Body of pancreas (tissue), 4 donors: ENCODE measurements around the gene MINDY3. TPM values are rescaled to one million over a fixed set of nuclear protein-coding genes. Genes with fewer than 3 reads are reported as not detected.
"Not testable (repeated sequence)": the region's sequence is repeated elsewhere in the genome, so short reads cannot be mapped to it uniquely, and the experiment has no call there.

Experiments used
- ATAC-seq: fragments of 150-250 bp; one replicate; pipeline ENCODE4 v1.9.1; 2016
- DNase-seq, 4 donors: peaks; one replicate each; pipeline ENCODE4 v3.0.0-alpha.2; 2019
- H3K27ac ChIP-seq, 4 donors: fragments of 200-600 bp; sonication (generic); 1 replicate in 3 of 4; 2 replicates in 1 of 4; pipeline versions ENCODE4 v1.5.1 to v1.6.1; 2016 to 2019; ENCODE audit warnings: mild to moderate bottlenecking in 1 of 4, mixed read lengths in 1 of 4, moderate library complexity in 1 of 4
- H3K27me3 ChIP-seq, 2 donors: fragments of 200-600 bp; sonication (generic); one replicate each; pipeline ENCODE4 v1.6.0; 2016; ENCODE audit warnings: mild to moderate bottlenecking in 1 of 2
- H3K36me3 ChIP-seq, 2 donors: fragments of 200-600 bp; sonication (generic); replicated peaks in 1 of 2; 2 replicates each; pipeline ENCODE4 v1.5.1; 2016; ENCODE audit warnings: low read depth in 2 of 2; ENCODE audit not compliant: insufficient read depth in 1 of 2
- H3K4me1 ChIP-seq: fragments of 200-600 bp; sonication (generic); one replicate; pipeline ENCODE4 v1.6.0; 2016
- H3K4me3 ChIP-seq, 2 donors: fragments of 200-600 bp; sonication (generic); 1 replicate in 1 of 2; 2 replicates in 1 of 2; pipeline ENCODE4 v1.5.1; 2016 to 2019
- H3K9me3 ChIP-seq, 3 donors: fragments of 200-600 bp; sonication (generic); 1 replicate in 2 of 3; 2 replicates in 1 of 3; pipeline ENCODE4 v1.5.1; 2016
- POLR2A ChIP-seq, 3 donors: fragments of 450-650 bp; IDR thresholded peaks; one replicate each; pipeline ENCODE4 v1.6.1; 2016; ENCODE audit warnings: antibody characterized with exemption in 3 of 3, mild to moderate bottlenecking in 2 of 3
- WGBS, 2 donors: methylation state at CpG; one replicate each; pipeline ENCODE4 v1.1.5; 2017; 5-methylcytosine and 5-hydroxymethylcytosine counted together
- intact Hi-C: fragments of 100-400 bp; cut with DNase I; formaldehyde crosslinking; loops from one replicate; pipeline ENCODE4 v1.15.1; 2023
- total RNA-seq, 2 donors: library from RNA; depleted of rRNA; stranded (reverse); fragments of >200 nt; gene quantifications; one replicate each; pipeline ENCODE4 v1.1.0, GENCODE V29; 2016
- TF ChIP-seq, protein P1 (sequence below), 7 experiments: fragments of 450-650 bp in 4 of 7; fragments of 200-600 bp in 3 of 7; sonication (generic) in 3 of 7; IDR thresholded peaks; one replicate each; pipeline ENCODE4 v1.5.1; 2016 to 2019; ENCODE audit warnings: antibody characterized with exemption in 7 of 7

Gene MINDY3
- total RNA-seq, 2 donors from 2014 or later, result 15.6 to 22.1 TPM

DNA sequence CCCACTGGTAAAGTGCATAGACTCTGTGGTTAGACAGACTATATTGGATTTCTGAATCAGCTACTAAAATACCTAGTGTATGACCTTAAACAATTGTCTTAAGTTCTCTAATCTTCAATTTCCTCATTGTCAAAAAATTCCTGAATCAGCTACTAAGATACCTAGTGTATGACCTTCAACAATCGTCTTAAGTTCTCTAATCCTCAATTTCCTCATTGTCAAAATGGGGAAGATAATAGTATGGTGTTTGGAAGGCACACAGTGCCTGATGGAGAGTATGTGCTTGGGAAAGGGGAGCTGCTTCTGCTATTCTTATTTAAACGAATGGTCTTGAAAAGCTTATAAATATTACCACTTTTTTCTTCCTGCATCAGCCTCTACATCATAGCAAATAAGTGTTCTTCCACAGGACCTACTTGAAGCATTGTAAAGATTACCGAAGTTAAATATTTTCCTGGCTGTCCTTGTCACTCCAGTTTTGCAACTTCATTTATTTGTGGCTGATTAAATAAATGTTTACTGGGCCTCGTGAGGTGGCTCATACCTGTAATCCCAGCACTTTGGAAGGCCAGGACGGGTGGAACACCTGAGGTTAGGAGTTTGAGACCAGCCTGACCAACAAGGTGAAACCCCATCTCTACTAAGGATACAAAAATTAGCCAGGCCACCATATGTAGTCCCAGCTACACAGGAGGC lies 76.2 kb downstream of the MINDY3 start:
- peaks cover 0 to 4% of the 10 kb centered on the region in 2 donors for H3K36me3 ChIP-seq
- H3K27ac ChIP-seq, result peak overlapping the region in 1 of 4 donors; percentile 4
- WGBS, 2 donors, result 42 to 46% methylated on average over 5 of the region's 5 CpGs
- no peaks in the 10 kb centered on the region for H3K27me3 ChIP-seq
- no peak overlapping the region for H3K4me3 ChIP-seq
- H3K9me3 ChIP-seq, result no peaks in the 10 kb centered on the region
- ATAC-seq (peak; percentile 38), DNase-seq (no peak)
- H3K4me1 ChIP-seq, result peaks cover 14% of the 10 kb centered on the region
- TF ChIP-seq POLR2A (IDR thresholded peaks at IDR 0.05), result no peak
- TF ChIP-seq, protein P1, sequence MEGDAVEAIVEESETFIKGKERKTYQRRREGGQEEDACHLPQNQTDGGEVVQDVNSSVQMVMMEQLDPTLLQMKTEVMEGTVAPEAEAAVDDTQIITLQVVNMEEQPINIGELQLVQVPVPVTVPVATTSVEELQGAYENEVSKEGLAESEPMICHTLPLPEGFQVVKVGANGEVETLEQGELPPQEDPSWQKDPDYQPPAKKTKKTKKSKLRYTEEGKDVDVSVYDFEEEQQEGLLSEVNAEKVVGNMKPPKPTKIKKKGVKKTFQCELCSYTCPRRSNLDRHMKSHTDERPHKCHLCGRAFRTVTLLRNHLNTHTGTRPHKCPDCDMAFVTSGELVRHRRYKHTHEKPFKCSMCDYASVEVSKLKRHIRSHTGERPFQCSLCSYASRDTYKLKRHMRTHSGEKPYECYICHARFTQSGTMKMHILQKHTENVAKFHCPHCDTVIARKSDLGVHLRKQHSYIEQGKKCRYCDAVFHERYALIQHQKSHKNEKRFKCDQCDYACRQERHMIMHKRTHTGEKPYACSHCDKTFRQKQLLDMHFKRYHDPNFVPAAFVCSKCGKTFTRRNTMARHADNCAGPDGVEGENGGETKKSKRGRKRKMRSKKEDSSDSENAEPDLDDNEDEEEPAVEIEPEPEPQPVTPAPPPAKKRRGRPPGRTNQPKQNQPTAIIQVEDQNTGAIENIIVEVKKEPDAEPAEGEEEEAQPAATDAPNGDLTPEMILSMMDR (IDR thresholded peaks at IDR 0.05), result no peak
- intact Hi-C loops, result no loop called here

DNA sequence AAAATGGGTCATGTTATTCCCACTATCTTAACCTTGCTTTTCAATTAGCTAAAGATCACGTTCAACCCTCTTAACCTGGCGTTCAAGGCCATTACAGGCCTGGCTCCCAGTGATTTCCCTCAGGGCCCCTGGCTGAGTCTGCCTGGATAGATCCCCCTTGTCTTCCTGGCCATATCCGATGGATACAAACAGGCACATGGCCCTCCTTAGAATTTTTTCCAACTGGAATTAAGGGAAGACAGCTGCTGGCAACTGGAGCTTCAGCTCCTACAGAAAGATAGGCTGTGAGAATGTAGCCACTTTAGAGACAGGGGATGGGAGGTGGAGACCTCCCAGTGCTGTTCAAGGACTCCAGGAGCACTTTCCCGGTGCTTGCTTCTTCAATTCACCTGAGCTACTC lies 77.5 kb downstream of the MINDY3 start:
- TF ChIP-seq POLR2A (IDR thresholded peaks at IDR 0.05), result no peak

DNA sequence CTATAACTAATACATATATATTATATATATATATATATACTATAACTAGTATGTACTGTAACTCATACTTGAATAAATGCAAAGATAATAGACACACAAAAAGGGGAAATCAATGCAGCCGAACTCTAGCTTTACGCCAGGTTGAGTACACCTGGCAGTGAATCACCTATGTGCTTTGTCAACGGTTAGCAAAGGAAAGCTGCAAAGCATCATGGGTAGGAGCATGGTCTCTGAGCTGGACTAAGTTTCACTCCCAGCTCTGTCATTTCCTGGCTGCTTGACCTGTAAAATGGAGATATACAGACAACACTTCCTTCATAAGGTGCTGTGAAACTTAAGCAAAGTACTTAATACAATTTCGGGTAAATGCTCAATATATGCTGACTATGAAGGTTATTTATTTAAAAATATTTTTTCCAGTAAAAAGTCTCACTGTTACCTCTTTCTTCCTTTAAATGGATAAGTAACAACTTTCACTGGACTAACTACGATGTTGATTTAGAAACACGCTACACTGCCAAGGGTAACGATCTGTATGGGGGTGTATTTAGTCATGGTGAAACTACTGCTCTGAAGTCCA lies 78.8 kb downstream of the MINDY3 start:
- Histone ChIP-seq H3K27ac (no peak overlapping the region), H3K4me1 (peaks cover 14% of the 10 kb centered on the region), H3K4me3 (no peak overlapping the region), H3K27me3 (no peaks in the 10 kb centered on the region), H3K36me3 (peaks cover 0 to 4% of the 10 kb centered on the region in 2 donors), H3K9me3 (no peaks in the 10 kb centered on the region)
- DNase-seq (no peak), ATAC-seq (no peak)
- 94 to 95% methylated on average over 7 of the region's 7 CpGs for WGBS, 2 donors
- intact Hi-C loops, result no loop called here
- no peak for TF ChIP-seq POLR2A (IDR thresholded peaks at IDR 0.05)
- TF ChIP-seq, protein P1 (IDR thresholded peaks at IDR 0.05), result no peak

More for the DNA sequence above, 77.5 kb downstream of the MINDY3 start:
- Histone ChIP-seq H3K4me3 (no peak overlapping the region), H3K9me3 (no peaks in the 10 kb centered on the region), H3K27ac (no peak overlapping the region), H3K4me1 (peaks cover 14% of the 10 kb centered on the region), H3K27me3 (no peaks in the 10 kb centered on the region), H3K36me3 (peaks cover 0 to 4% of the 10 kb centered on the region in 2 donors)
- intact Hi-C loops, result no loop called here
- WGBS, 2 donors, result 72 to 74% methylated on average over 4 of the region's 4 CpGs
- DNase-seq (no peak), ATAC-seq (no peak)

DNA sequence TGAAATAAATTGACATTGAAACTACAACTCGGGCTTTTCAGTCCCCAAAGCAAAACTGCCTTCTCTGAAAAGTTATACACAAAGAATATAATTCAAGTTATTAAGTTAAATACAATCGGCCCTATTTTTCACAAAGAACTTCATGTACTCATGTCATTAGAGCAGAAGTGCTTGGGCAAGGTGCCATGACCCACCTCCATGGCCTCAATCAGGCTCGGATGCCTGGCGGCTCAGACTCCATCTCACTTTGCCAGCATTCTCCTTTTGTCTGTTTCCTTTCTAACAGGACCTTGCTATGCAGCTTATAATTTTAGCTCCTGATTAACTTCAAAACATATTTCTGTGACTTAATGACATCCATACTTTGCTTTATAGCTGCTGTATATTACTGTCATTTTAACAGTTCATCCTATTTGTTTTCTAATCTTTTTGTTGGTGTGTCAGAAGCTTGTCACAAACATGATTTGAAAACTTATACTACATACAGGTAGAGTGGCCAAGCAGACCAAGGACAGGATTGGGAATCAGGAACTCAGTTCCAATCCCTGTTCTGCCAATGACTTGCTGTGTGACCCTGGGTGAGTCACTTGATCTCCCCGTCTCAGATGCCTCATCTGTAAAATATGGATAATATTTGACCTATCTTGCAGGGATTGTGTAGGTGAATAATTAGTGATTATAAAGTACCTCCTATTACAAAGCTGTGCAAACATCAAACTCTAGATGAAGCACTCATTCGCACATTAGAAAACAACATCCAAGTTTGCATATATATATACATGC lies 79.8 kb downstream of the MINDY3 start:
- no peak for ATAC-seq
- intact Hi-C loops, result no loop called here
- Histone ChIP-seq H3K4me3 (no peak overlapping the region), H3K36me3 (peaks cover 0 to 4% of the 10 kb centered on the region in 2 donors), H3K4me1 (peaks cover 14% of the 10 kb centered on the region), H3K27ac (no peak overlapping the region), H3K27me3 (no peaks in the 10 kb centered on the region), H3K9me3 (no peaks in the 10 kb centered on the region)
- peak in 3 of 4 donors; percentile 23 to 28 (median 25) for DNase-seq
- 75% methylated on average over 6 of the region's 6 CpGs for WGBS, 2 donors
- no peak for TF ChIP-seq POLR2A (IDR thresholded peaks at IDR 0.05)
- TF ChIP-seq, protein P1 (IDR thresholded peaks at IDR 0.05), result no peak

DNA sequence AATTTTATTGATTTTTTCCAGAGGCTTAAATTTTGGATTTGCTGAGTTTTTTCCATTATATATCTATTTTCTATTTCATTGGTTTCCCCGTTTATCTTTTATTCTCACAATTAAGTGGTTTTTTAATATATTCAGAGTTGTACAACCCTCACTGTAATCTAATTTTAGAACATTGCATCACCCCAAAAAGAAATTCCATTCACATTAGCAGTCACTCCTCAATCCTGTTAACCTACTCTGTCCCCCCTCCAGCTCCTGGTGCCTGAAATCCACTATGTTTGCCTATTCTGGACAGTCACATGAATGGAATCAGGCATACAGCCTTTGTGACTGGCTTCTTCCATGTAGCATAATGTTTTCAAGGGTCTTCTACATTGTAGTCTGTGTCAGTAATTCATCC lies 84.8 kb downstream of the MINDY3 start:
- Histone ChIP-seq H3K27ac (no peak overlapping the region), H3K36me3 (peaks cover 0 to 2% of the 10 kb centered on the region in 2 donors), H3K4me3 (no peak overlapping the region), H3K4me1 (no peaks in the 10 kb centered on the region), H3K9me3 (no peaks in the 10 kb centered on the region), H3K27me3 (no peaks in the 10 kb centered on the region)
- TF ChIP-seq POLR2A (IDR thresholded peaks at IDR 0.05), result no peak
- TF ChIP-seq, protein P1 (IDR thresholded peaks at IDR 0.05), result no peak
- no peak for DNase-seq
- ATAC-seq, result no peak
- WGBS, 2 donors, result 88 to 90% methylated on average over 1 of the region's 1 CpG
- intact Hi-C loops, result no loop called here

DNA sequence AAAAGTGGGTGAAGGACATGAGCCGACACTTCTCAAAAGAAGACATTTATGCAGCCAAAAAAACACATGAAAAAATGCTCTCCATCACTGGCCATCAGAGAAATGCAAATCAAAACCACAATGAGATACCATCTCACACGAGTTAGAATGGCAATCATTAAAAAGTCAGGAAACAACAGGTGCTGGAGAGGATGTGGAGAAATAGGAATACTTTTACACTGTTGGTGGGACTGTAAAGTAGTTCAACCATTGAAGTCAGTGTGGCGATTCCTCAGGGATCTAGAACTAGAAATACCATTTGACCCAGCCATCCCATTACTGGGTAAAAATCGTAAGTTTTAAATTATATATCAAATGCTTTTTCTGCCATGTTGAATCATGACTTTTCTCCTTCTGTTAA lies 85.8 kb downstream of the MINDY3 start:
- H3K9me3 ChIP-seq, H3K27me3 ChIP-seq, intact Hi-C loops, H3K4me1 ChIP-seq, DNase-seq, H3K27ac ChIP-seq, H3K36me3 ChIP-seq, H3K4me3 ChIP-seq, ATAC-seq: not testable (repeated sequence)
- WGBS, 2 donors, result 85 to 89% methylated on average over 4 of the region's 4 CpGs
